ENCODE results near the gene NFATC3.

- TF ChIP-seq, protein P1, sequence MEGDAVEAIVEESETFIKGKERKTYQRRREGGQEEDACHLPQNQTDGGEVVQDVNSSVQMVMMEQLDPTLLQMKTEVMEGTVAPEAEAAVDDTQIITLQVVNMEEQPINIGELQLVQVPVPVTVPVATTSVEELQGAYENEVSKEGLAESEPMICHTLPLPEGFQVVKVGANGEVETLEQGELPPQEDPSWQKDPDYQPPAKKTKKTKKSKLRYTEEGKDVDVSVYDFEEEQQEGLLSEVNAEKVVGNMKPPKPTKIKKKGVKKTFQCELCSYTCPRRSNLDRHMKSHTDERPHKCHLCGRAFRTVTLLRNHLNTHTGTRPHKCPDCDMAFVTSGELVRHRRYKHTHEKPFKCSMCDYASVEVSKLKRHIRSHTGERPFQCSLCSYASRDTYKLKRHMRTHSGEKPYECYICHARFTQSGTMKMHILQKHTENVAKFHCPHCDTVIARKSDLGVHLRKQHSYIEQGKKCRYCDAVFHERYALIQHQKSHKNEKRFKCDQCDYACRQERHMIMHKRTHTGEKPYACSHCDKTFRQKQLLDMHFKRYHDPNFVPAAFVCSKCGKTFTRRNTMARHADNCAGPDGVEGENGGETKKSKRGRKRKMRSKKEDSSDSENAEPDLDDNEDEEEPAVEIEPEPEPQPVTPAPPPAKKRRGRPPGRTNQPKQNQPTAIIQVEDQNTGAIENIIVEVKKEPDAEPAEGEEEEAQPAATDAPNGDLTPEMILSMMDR (conservative IDR thresholded peaks at IDR 0.05): no peak
- TF ChIP-seq EZH2 (IDR thresholded peaks at IDR 0.05; ENCODE audit: low read depth): no peak
These were observed 6.5 kb downstream of the NFATC3 start for GRCh38 chr16:68091380-68092261.

Measured in PC-9 (cell line).